H1 (cell line): ENCODE measurements around the gene CDCA4. TPM values are rescaled to one million over a fixed set of nuclear protein-coding genes. Genes with fewer than 3 reads are reported as not detected.
A peak's percentile ranks its signal among the peaks of the same experiment; 100 is the strongest.

ENCODE experiments used
- CTCF ChIA-PET: fragments of 300-600 bp; sonication (Branson Sonifier 250); formaldehyde crosslinking; loops from one replicate; lab custom pipeline; 2021; ENCODE audit not compliant: partially characterized antibody; lab: Charles Lee
- POLR2A ChIA-PET: fragments of 300-600 bp; sonication (Branson Sonifier 250); formaldehyde crosslinking; loops from one replicate; lab custom pipeline; 2021; ENCODE audit warnings: inconsistent platforms; ENCODE audit not compliant: partially characterized antibody; lab: Charles Lee
- DNase-seq, 2 experiments: peaks; one replicate each; pipeline versions ENCODE4 v3.0.0 to v3.0.0-alpha.2; 2010 to 2022; ENCODE audit warnings: low spot score in 2 of 2, low read depth in 1 of 2, mixed read lengths in 1 of 2
- FAIRE-seq: peaks from 2 replicates; lab custom pipeline; 2011; peaks lifted over from hg19 to GRCh38; lab: Jason Lieb, UNC
- H2AFZ ChIP-seq: 2 replicates; pipeline ENCODE4 v1.8.1; 2012; ENCODE audit warnings: low read length, inconsistent platforms
- H2AK5ac ChIP-seq: 2 replicates; pipeline ENCODE4 v1.6.1; 2013; ENCODE audit warnings: low read depth, low read length
- H2BK120ac ChIP-seq: replicated peaks from 2 replicates; pipeline ENCODE3; 2013; ENCODE audit warnings: low read depth, low read length, inconsistent platforms
- H2BK12ac ChIP-seq: 2 replicates; pipeline ENCODE4 v1.6.1; 2013; ENCODE audit warnings: low read depth, low read length
- H2BK15ac ChIP-seq: 2 replicates; pipeline ENCODE4 v1.6.1; 2013; ENCODE audit warnings: low read length
- H2BK20ac ChIP-seq: 2 replicates; pipeline ENCODE4 v1.6.1; 2013; ENCODE audit warnings: low read length
- H2BK5ac ChIP-seq: 2 replicates; pipeline ENCODE4 v1.6.1; 2013; ENCODE audit warnings: low read depth, low read length
- H3K14ac ChIP-seq: 2 replicates; pipeline ENCODE4 v1.6.1; 2013; ENCODE audit warnings: inconsistent platforms; ENCODE audit not compliant: insufficient read length
- H3K18ac ChIP-seq: 2 replicates; pipeline ENCODE4 v1.6.1; 2013; ENCODE audit warnings: low read length; ENCODE audit errors: extremely low read depth
- H3K23ac ChIP-seq: 2 replicates; pipeline ENCODE4 v1.6.1; 2013; ENCODE audit warnings: inconsistent platforms; ENCODE audit not compliant: insufficient read length
- H3K23me2 ChIP-seq: 2 replicates; pipeline ENCODE4 v1.6.1; 2013; ENCODE audit warnings: low read depth, low read length
- H3K27ac ChIP-seq: 2 replicates; pipeline ENCODE4 v1.6.1; 2011; ENCODE audit warnings: low read depth, low read length, inconsistent platforms
- H3K27me3 ChIP-seq, 4 experiments: replicated peaks in 1 of 4; 1 replicate in 1 of 4; 2 replicates in 3 of 4; pipeline versions ENCODE4 v1.6.1 to v1.8.1; 2011 to 2013; ENCODE audit warnings: low read length in 3 of 4, mild to moderate bottlenecking in 3 of 4, inconsistent platforms in 2 of 4, mixed read lengths in 2 of 4, moderate library complexity in 1 of 4; ENCODE audit not compliant: control insufficient read depth in 3 of 4, insufficient read depth in 3 of 4; ENCODE audit errors: extremely low read depth in 1 of 4
- H3K36me3 ChIP-seq, 4 experiments: 2 replicates each; pipeline versions ENCODE4 v1.6.1 to v1.8.1; 2011 to 2013; ENCODE audit warnings: mild to moderate bottlenecking in 4 of 4, low read length in 3 of 4, moderate library complexity in 2 of 4, control low read depth in 1 of 4, inconsistent platforms in 1 of 4; ENCODE audit not compliant: insufficient read depth in 4 of 4, control insufficient read depth in 2 of 4
- H3K4ac ChIP-seq: replicated peaks from 2 replicates; pipeline ENCODE3; 2013; ENCODE audit warnings: low read length, low read depth, mixed read lengths, inconsistent platforms; ENCODE audit not compliant: insufficient read length
- H3K4me1 ChIP-seq, 4 experiments: replicated peaks in 1 of 4; 1 replicate in 1 of 4; 2 replicates in 3 of 4; pipeline versions ENCODE4 v1.6.1 to v1.8.1; 2011 to 2013; ENCODE audit warnings: low read length in 3 of 4, inconsistent platforms in 2 of 4, mixed read lengths in 1 of 4; ENCODE audit not compliant: insufficient read depth in 4 of 4, control insufficient read depth in 3 of 4
- H3K4me2 ChIP-seq, 2 experiments: 2 replicates each; pipeline versions ENCODE4 v1.6.1 to v1.8.1; 2011 to 2013; ENCODE audit warnings: low read depth in 2 of 2, low read length in 2 of 2, control low read depth in 1 of 2, inconsistent platforms in 1 of 2, mild to moderate bottlenecking in 1 of 2; ENCODE audit not compliant: insufficient read depth in 1 of 2
- H3K4me3 ChIP-seq, 4 experiments: fragments of 200-600, 300-600 bp in 1 of 4; sonication (generic), shearing (Covaris generic), sonication (Bioruptor Twin) in 1 of 4; 2 replicates each; pipeline versions ENCODE4 v1.5.1 to v1.8.1; 2011 to 2016; ENCODE audit warnings: low read length in 4 of 4, low read depth in 3 of 4, control low read depth in 2 of 4, inconsistent platforms in 2 of 4, mild to moderate bottlenecking in 2 of 4, mixed read lengths in 1 of 4, moderate library complexity in 1 of 4; ENCODE audit not compliant: insufficient read depth in 2 of 4; ENCODE audit errors: extremely low read depth in 1 of 4
- H3K56ac ChIP-seq: replicated peaks from 2 replicates; pipeline ENCODE3; 2013; ENCODE audit warnings: low read depth, mild to moderate bottlenecking, mixed read lengths, low read length, inconsistent platforms; ENCODE audit not compliant: insufficient read length
- H3K79me1 ChIP-seq: 2 replicates; pipeline ENCODE4 v1.6.1; 2013; ENCODE audit warnings: low read depth, low read length, control low read depth
- H3K79me2 ChIP-seq, 2 experiments: 2 replicates each; pipeline versions ENCODE4 v1.6.1 to v1.8.1; 2012 to 2013; ENCODE audit warnings: low read length in 2 of 2, mild to moderate bottlenecking in 2 of 2, inconsistent platforms in 1 of 2; ENCODE audit not compliant: insufficient read depth in 2 of 2, control insufficient read depth in 1 of 2
- H3K9ac ChIP-seq, 4 experiments: replicated peaks in 1 of 4; 1 replicate in 1 of 4; 2 replicates in 3 of 4; pipeline versions ENCODE4 v1.6.1 to v1.8.1; 2011 to 2013; ENCODE audit warnings: low read depth in 3 of 4, low read length in 3 of 4, control low read depth in 2 of 4, mild to moderate bottlenecking in 2 of 4, moderate library complexity in 2 of 4, inconsistent platforms in 1 of 4; ENCODE audit errors: extremely low read depth in 1 of 4
- H3K9me3 ChIP-seq, 2 experiments: 2 replicates each; pipeline versions ENCODE4 v1.6.1 to v1.8.1; 2012 to 2013; ENCODE audit warnings: mild to moderate bottlenecking in 2 of 2, moderate library complexity in 2 of 2, control low read depth in 1 of 2, inconsistent platforms in 1 of 2, low read depth in 1 of 2, low read length in 1 of 2, mixed read lengths in 1 of 2; ENCODE audit not compliant: insufficient read depth in 2 of 2
- H4K20me1 ChIP-seq, 2 experiments: replicated peaks in 1 of 2; 2 replicates each; pipeline versions ENCODE3 to v1.8.1; 2011 to 2013; ENCODE audit warnings: inconsistent platforms in 2 of 2, low read length in 2 of 2, mild to moderate bottlenecking in 1 of 2; ENCODE audit not compliant: insufficient read depth in 2 of 2, control insufficient read depth in 1 of 2
- H4K5ac ChIP-seq: 2 replicates; pipeline ENCODE4 v1.6.1; 2013; ENCODE audit warnings: low read length, low read depth, mixed read lengths, inconsistent platforms; ENCODE audit not compliant: insufficient read length
- H4K8ac ChIP-seq: 2 replicates; pipeline ENCODE4 v1.8.0; 2013; ENCODE audit warnings: mild to moderate bottlenecking, moderate library complexity, low read length, inconsistent platforms; ENCODE audit not compliant: insufficient read depth; ENCODE audit errors: extremely low read depth
- H4K91ac ChIP-seq: replicated peaks from 2 replicates; pipeline ENCODE3; 2013; ENCODE audit warnings: low read length, mixed read lengths, inconsistent platforms; ENCODE audit not compliant: insufficient read length
- BCL11A ChIP-seq, 2 experiments: IDR thresholded peaks; one replicate each; pipeline ENCODE4 v1.6.1; 2011; ENCODE audit warnings: low read depth in 2 of 2, low read length in 2 of 2, mild to moderate bottlenecking in 2 of 2
- CBX5 ChIP-seq: fragments of 300-800, 300-1000 bp; sonication (generic); IDR thresholded peaks from 2 replicates; pipeline ENCODE4 v1.7.1; 2016; ENCODE audit warnings: antibody characterized with exemption, low read length, low read depth
- CHD1 ChIP-seq: IDR thresholded peaks from 2 replicates; pipeline ENCODE4 v1.6.1; 2012; ENCODE audit warnings: low read depth, low read length, improper control_type of control experiment
- EZH2 ChIP-seq: fragments of 200-600 bp; sonication (generic); IDR thresholded peaks from 2 replicates; pipeline ENCODE4 v1.7.1; 2012; ENCODE audit warnings: low read depth, mild to moderate bottlenecking, moderate library complexity, low read length, inconsistent platforms; ENCODE audit not compliant: severe bottlenecking
- HDAC2 ChIP-seq, 2 experiments: fragments of 300-600 bp in 1 of 2; sonication (generic) in 1 of 2; IDR thresholded peaks; 2 replicates each; pipeline ENCODE4 v1.6.1; 2011 to 2012; ENCODE audit warnings: low read depth in 2 of 2, low read length in 2 of 2, mild to moderate bottlenecking in 2 of 2, moderate library complexity in 2 of 2, borderline replicate concordance in 1 of 2, inconsistent platforms in 1 of 2
- JUND ChIP-seq: IDR thresholded peaks from 2 replicates; pipeline ENCODE4 v1.6.1; 2011; ENCODE audit warnings: mild to moderate bottlenecking, improper control_type of control experiment, low read length
- MAFK ChIP-seq: IDR thresholded peaks from 2 replicates; pipeline ENCODE4 v1.6.1; 2012; ENCODE audit warnings: low read depth, mild to moderate bottlenecking, improper control_type of control experiment, low read length
- POLR2A ChIP-seq, 2 experiments: IDR thresholded peaks; 1 replicate in 1 of 2; 2 replicates in 1 of 2; pipeline ENCODE4 v1.6.1; 2011; ENCODE audit warnings: low read depth in 2 of 2, low read length in 2 of 2, mild to moderate bottlenecking in 2 of 2; ENCODE audit errors: control extremely low read depth in 1 of 2
- SIN3A ChIP-seq, 2 experiments: IDR thresholded peaks in 1 of 2; conservative IDR thresholded peaks in 1 of 2; 2 replicates each; pipeline ENCODE4 v1.6.1; 2011 to 2012; ENCODE audit warnings: low read length in 2 of 2, improper control_type of control experiment in 1 of 2, low read depth in 1 of 2, mild to moderate bottlenecking in 1 of 2
- SP2 ChIP-seq: IDR thresholded peaks from 2 replicates; pipeline ENCODE4 v1.6.1; 2012; ENCODE audit warnings: mild to moderate bottlenecking, low read length, inconsistent platforms
- SUZ12 ChIP-seq: fragments of 200-600 bp; sonication (generic); IDR thresholded peaks from 2 replicates; pipeline ENCODE4 v1.6.1; 2012; ENCODE audit warnings: mild to moderate bottlenecking, inconsistent platforms, low read length, moderate library complexity, mixed read lengths
- WGBS, 2 experiments: shearing (Covaris generic) in 1 of 2; methylation state at CpG; one replicate each; pipeline versions ENCODE4 v1.1.6 to v1.1.7; 2013 to 2015; ENCODE audit warnings: low lambda C conversion rate in 2 of 2, mixed read lengths in 2 of 2, inconsistent platforms in 1 of 2, low coverage in 1 of 2, missing lambda C conversion rate in 1 of 2; ENCODE audit not compliant: insufficient replicate concordance in 2 of 2, insufficient coverage in 1 of 2, insufficient read length in 1 of 2; ENCODE audit errors: extremely low coverage in 1 of 2, missing lambda C conversion rate in 1 of 2; 5-methylcytosine and 5-hydroxymethylcytosine counted together
- polyA plus RNA-seq, 7 experiments: library from polyadenylated mRNA; depleted of rRNA in 3 of 7; stranded (reverse) in 5 of 7; unstranded in 2 of 7; fragments of >200 nt in 5 of 7; fragments of 200-250 nt in 2 of 7; gene quantifications; 1 replicate in 5 of 7; 2 replicates in 1 of 7; 4 replicates in 1 of 7; pipeline versions ENCODE4 v1.2.1 to v1.2.3, GENCODE V29; 2011 to 2013; ENCODE audit warnings: missing spikeins in 2 of 7, mixed read lengths in 2 of 7
- total RNA-seq: library from RNA; stranded (reverse); fragmentation: NEBNext Ultra II Directional; extraction: Animal tissue kit (Norgen Biotek cat#: 25700); gene quantifications from 2 replicates; pipeline ENCODE4 v1.2.1, GENCODE V29; 2021

Gene CDCA4
- total and polyA plus RNA-seq, 2 of the 8 experiments (the other 6 are each of a cell fraction or from before 2014, with no cell fraction given) = 49.9 to 62.4 TPM

- no peak overlapping the region for H3K9ac ChIP-seq
- H3K23ac ChIP-seq = no peak overlapping the region
- no peak for FAIRE-seq
- TF ChIP-seq POLR2A (IDR thresholded peaks at IDR 0.05; ENCODE audit: control extremely low read depth in 1 of 2, low read depth in 2 of 2, low read length in 2 of 2) (no peak), CBX5 (no peak), BCL11A (IDR thresholded peaks at IDR 0.05; ENCODE audit: low read depth in 2 of 2, low read length in 2 of 2) (no peak), SUZ12 (no peak), JUND (no peak), MAFK (no peak), SP2 (no peak), EZH2 (no peak), SIN3A (conservative IDR thresholded peaks at IDR 0.05 in 1 of 2, IDR thresholded peaks at IDR 0.05 in 1 of 2; ENCODE audit: low read depth in 1 of 2, low read length in 2 of 2) (no peak), HDAC2 (IDR thresholded peaks at IDR 0.05; ENCODE audit: borderline replicate concordance in 1 of 2, low read depth in 2 of 2, low read length in 2 of 2) (no peak), CHD1 (no peak)
Measured at GRCh38 chr14:104970231-104971068, 50.4 kb downstream of the CDCA4 start.

More at GRCh38 chr14:104970231-104971068, 50.4 kb downstream of the CDCA4 start:
- Histone ChIP-seq H3K4me1 (peaks cover 0 to 26% (median 16%) of the 10 kb centered on the region in 4 experiments; a peak in 6 of 7 replicates), H3K9me3 (no peaks in the 10 kb centered on the region), H2BK12ac (peak overlapping the region; percentile 60; the same call in 1 of the 2 replicates), H3K79me2 (no peaks in the 10 kb centered on the region), H3K18ac (no peak overlapping the region; the same call in 1 of the 2 replicates), H3K36me3 (no peaks in the 10 kb centered on the region), H2AFZ (no peak overlapping the region), H2AK5ac (no peak overlapping the region), H3K79me1 (no peaks in the 10 kb centered on the region), H2BK20ac (peak overlapping the region; percentile 32; the same call in 1 of the 2 replicates), H3K14ac (no peak overlapping the region), H4K5ac (peak overlapping the region; percentile 22), H3K23me2 (peaks cover 5% of the 10 kb centered on the region), H3K4me2 (no peak overlapping the region), H3K27me3 (peaks cover 0 to 7% (median 5%) of the 10 kb centered on the region in 4 experiments; a peak in 3 of 7 replicates), H2BK5ac (no peak overlapping the region), H4K20me1 (no peaks in the 10 kb centered on the region), H3K4ac (no peak overlapping the region), H2BK15ac (0 out of 2 replicates have a peak overlapping the region, but pooled peaks have one; percentile 61), H4K91ac (peak overlapping the region; percentile 40), H3K27ac (no peak overlapping the region), H4K8ac (peak overlapping the region; percentile 21; the same call in 1 of the 2 replicates), H3K56ac (no peak overlapping the region), H3K4me3 (no peak overlapping the region), H2BK120ac (no peak overlapping the region)
- 80% methylated on average over 15 of the region's 19 CpGs; no CpG with 5 or more reads in 1 of the 2 experiments for WGBS, 2 experiments
- ChIA-PET CTCF (interaction anchor here (0.5 to 11.5 kb wide), 10 partner anchors 9 to 117 kb away, joined by 3 to 161 read pairs (median 3); no protein-coding TSS in a partner anchor), POLR2A (interaction anchor here (1.1 to 1.5 kb wide), 3 partner anchors 9 to 176 kb away, joined by 3 to 4 read pairs (median 3); no protein-coding TSS in a partner anchor)
- no peak for DNase-seq
